ENCODE measurements around the gene GPAM. TPM values are rescaled to one million over a fixed set of nuclear protein-coding genes. Genes with fewer than 3 reads are reported as not detected.
"Not testable (repeated sequence)": the region's sequence is repeated elsewhere in the genome, so short reads cannot be mapped to it uniquely, and the experiment has no call there.

Gene GPAM
- total RNA-seq, 2 donors from 2014 or later: 9.8 to 10.4 TPM

DNA sequence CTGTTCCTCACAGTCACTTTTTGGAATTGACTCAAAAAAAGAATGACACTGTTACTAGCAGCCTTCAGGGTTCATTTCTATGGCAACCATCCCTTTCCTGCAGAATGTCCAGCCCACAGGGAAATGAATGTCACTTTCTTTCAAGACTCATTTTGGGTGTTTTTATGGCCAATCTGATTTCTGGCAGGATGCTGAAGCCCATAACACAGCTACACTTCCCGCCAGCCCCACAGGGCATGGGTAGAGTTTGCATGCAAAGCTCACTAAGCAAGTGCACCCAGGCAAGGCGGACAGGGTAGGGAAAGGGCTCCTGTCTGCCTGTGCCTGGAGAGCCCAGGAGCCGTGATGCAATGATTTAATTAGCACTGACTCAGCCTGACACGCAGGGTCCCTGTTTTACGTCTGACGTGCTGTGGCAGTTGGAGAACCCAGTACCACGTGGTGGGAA, 26.1 kb upstream of the GPAM start:
- no peak for ATAC-seq
- Mint-ChIP-seq H3K9me3 (no peaks in the 10 kb centered on the region), H3K4me3 (no peak overlapping the region), H3K27me3 (peaks cover 10 to 23% of the 10 kb centered on the region in 2 donors), H3K27ac (no peak overlapping the region), H3K4me1 (ENCODE audit: low read depth in 2 of 2) (no peaks in the 10 kb centered on the region), H3K36me3 (no peaks in the 10 kb centered on the region)
- no peak for DNase-seq (ENCODE audit: low spot score)

DNA sequence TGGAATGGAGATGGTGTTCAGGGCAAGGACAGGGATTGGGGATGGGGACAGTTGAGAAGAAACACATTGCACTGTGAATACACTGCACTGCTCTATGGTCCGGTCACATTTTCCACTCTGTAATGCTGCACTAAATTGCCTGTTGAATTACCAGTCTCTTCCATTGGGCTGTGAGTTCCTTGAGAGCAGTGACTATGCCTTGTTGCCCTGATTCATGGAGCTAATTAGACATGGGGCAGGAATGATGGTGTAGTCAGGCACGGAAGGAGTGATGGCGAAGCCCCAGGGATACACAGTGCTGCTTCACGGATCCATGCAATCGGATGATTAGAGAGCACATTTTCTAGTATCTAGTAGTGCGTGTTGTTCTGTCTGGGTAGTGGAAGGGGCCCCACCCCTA, 25.4 kb upstream of the GPAM start:
- Mint-ChIP-seq H3K36me3 (no peaks in the 10 kb centered on the region), H3K4me3 (no peak overlapping the region), H3K27me3 (peaks cover 7 to 24% of the 10 kb centered on the region in 2 donors), H3K27ac (no peak overlapping the region), H3K4me1 (ENCODE audit: low read depth in 2 of 2) (no peaks in the 10 kb centered on the region), H3K9me3 (no peaks in the 10 kb centered on the region)
- DNase-seq (ENCODE audit: low spot score) (no peak), ATAC-seq (peak in 1 of 2 donors; percentile 41)

DNA sequence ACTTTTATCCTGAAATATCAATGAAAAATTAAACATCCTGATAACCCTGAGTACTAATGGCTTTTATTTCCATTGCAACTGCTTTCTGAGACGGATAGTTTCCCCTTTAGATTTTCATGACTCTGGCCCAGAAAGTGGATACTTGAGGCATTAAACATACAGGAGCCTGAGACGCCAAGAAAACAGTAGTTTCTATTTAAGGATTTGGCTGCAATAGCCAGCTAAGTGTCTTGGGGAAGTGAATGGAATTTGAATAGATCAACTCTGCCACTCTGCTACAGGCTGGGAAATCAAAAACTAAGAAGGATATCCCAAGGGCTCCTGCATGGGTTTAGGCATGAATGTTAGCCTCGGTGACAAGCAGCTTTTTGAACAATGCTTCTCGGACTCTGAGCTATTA, 24.7 kb upstream of the GPAM start:
- DNase-seq (ENCODE audit: low spot score) (no peak), ATAC-seq (no peak)
- Mint-ChIP-seq H3K27ac (no peak overlapping the region), H3K9me3 (no peaks in the 10 kb centered on the region), H3K36me3 (no peaks in the 10 kb centered on the region), H3K27me3 (peaks cover 3 to 24% of the 10 kb centered on the region in 2 donors), H3K4me3 (no peak overlapping the region), H3K4me1 (ENCODE audit: low read depth in 2 of 2) (no peaks in the 10 kb centered on the region)

DNA sequence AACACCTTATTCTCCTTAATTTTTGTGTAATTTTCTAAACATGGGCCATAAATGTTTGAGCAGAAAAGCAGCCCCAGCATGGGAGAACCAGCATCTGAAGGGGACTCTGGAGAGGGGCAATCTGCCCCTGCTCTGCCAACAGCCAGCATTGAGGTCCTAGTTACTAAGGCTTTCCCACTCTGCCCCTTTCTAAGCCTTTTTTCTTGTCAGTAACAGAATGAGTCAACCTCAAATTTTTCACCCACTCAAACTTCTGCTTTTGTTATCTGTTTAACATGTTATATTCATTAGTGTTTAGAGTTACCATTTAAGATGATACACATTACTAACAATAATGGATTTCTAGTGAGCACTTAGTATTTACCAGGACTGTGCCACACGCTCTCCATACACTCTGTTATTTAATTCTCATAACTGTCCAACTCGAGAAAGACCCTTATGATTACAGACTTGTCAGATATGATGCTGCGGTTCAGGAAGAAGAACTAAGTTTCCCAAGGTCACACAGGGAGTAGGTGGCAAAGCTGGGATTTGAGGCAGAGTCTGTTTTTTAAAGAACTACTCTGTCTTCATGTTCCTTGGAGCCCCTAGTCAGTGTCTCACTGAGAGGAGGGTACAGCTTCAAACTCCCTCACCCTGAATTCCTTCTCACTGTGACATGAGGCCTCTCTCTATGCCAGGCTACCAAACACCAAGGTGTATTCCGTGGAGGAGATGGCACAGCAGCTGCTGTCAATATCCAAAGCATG, 19.9 kb upstream of the GPAM start:
- H3K36me3 Mint-ChIP-seq: no peaks in the 10 kb centered on the region
- peaks cover 19 to 44% of the 10 kb centered on the region in 2 donors for H3K27me3 Mint-ChIP-seq
- ATAC-seq (no peak), DNase-seq (ENCODE audit: low spot score) (no peak)
- no peaks in the 10 kb centered on the region for H3K9me3 Mint-ChIP-seq
- no peak overlapping the region for H3K4me3 Mint-ChIP-seq
- H3K4me1 Mint-ChIP-seq (ENCODE audit: low read depth in 2 of 2): no peaks in the 10 kb centered on the region
- no peak overlapping the region for H3K27ac Mint-ChIP-seq

DNA sequence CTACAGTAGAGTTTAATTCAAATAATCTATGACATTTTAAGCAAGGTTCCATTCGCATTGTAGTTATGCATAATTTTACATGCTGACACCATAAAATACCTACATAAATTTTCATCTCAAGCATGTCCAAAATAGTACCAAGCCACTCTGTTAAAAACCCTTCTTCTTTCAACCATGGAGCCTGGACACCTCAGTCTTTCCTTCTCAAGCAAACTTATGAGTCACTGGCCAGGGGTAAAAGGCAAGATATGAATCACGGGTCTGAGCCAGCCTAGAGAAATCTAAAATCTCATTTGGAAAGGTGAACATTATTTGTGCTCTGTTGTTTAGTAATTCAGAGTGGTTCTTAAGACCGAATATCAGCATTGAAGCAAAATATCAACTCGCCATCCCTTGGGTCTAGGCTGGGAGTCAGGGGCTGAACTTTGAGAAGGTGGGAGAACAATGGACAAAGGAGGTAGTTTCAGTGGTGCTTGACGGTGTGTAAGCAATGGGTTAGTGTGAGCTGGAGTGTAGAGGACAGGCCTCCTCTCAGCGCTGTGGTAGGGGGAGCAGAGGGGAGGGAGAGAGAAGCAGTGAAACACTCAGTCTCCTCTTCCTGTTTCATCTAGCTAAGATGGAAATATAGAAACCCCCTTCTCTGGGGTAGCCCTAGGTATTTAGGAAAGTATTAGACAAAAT, 19.1 kb upstream of the GPAM start:
- DNase-seq (ENCODE audit: low spot score) (no peak), ATAC-seq (no peak)
- H3K27ac Mint-ChIP-seq: no peak overlapping the region
- H3K4me3 Mint-ChIP-seq: no peak overlapping the region
- H3K9me3 Mint-ChIP-seq: no peaks in the 10 kb centered on the region
- H3K4me1 Mint-ChIP-seq (ENCODE audit: low read depth in 2 of 2): no peaks in the 10 kb centered on the region
- H3K27me3 Mint-ChIP-seq: peaks cover 19 to 44% of the 10 kb centered on the region in 2 donors
- no peaks in the 10 kb centered on the region for H3K36me3 Mint-ChIP-seq

DNA sequence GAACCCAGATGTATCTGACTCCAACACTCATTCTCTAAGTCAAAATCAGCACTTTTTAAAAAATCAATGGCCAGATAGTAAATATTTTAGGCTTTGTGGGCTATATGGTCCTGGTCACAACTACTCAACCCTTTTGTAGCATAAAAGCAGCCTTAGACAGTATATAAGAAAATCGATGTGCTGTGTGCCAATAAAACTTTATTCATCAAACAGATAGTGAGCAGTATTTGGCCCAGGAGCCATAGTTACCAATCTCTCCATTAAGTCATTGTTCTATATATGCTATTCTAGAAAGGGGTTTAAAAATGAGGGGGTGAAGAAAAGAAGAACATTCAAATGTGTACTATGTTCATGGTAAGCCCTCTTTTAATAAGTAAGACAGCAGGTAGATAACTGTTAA, 18.5 kb upstream of the GPAM start:
- H3K9me3 Mint-ChIP-seq: no peaks in the 10 kb centered on the region
- no peak overlapping the region for H3K27ac Mint-ChIP-seq
- no peak for ATAC-seq
- no peaks in the 10 kb centered on the region for H3K36me3 Mint-ChIP-seq
- H3K27me3 Mint-ChIP-seq: peaks cover 19 to 44% of the 10 kb centered on the region in 2 donors
- no peak overlapping the region for H3K4me3 Mint-ChIP-seq
- no peak for DNase-seq (ENCODE audit: low spot score)
- H3K4me1 Mint-ChIP-seq (ENCODE audit: low read depth in 2 of 2): no peaks in the 10 kb centered on the region

DNA sequence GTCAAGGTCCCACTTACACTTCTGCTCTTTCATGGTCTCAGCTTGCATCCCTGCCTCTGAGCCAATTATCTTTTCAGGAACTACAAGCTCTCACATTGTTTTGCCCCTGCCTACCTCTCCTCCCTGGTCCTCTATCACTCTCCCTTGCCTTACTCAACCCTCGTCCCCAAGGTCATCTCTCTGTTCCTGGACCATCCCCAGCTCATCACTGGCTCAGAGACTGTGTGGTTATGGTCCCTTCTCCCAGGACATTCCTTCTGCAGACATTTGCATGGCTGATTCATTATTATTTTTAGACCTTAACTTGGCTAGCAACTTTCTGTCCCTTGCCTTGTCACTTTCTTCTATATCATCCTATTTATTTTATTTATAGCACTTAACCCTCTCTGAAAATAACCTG, 17.8 kb upstream of the GPAM start:
- H3K9me3 Mint-ChIP-seq: no peaks in the 10 kb centered on the region
- no peaks in the 10 kb centered on the region for H3K4me1 Mint-ChIP-seq (ENCODE audit: low read depth in 2 of 2)
- no peak overlapping the region for H3K4me3 Mint-ChIP-seq
- no peak overlapping the region for H3K27ac Mint-ChIP-seq
- DNase-seq (ENCODE audit: low spot score) (no peak), ATAC-seq (no peak)
- H3K27me3 Mint-ChIP-seq: peaks cover 19 to 44% of the 10 kb centered on the region in 2 donors
- no peaks in the 10 kb centered on the region for H3K36me3 Mint-ChIP-seq

DNA sequence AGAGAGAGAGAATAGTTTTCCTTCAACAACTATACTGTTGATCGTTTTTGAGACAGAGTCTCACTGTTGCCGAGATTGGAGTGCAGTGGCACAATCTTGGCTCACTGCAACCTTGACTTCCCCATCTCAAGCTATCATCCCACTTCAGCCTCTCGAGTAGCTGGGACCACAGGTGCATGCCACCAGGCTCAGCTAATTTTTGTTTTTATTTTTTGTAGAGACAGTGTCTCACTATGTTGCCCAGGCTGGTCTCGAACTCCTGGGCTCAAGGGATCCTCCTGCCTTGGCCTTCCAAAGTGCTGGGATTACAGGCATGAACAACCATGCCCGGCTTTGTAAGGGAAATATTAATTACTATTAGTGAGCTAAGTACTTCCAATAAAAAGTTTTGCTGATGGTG, 16.7 kb upstream of the GPAM start:
- not testable (repeated sequence) for H3K9me3 Mint-ChIP-seq; H3K4me3 Mint-ChIP-seq; H3K27ac Mint-ChIP-seq; H3K36me3 Mint-ChIP-seq; DNase-seq (ENCODE audit: low spot score); ATAC-seq; H3K4me1 Mint-ChIP-seq (ENCODE audit: low read depth in 2 of 2)
- H3K27me3 Mint-ChIP-seq: peaks cover 24 to 50% of the 10 kb centered on the region in 2 donors

DNA sequence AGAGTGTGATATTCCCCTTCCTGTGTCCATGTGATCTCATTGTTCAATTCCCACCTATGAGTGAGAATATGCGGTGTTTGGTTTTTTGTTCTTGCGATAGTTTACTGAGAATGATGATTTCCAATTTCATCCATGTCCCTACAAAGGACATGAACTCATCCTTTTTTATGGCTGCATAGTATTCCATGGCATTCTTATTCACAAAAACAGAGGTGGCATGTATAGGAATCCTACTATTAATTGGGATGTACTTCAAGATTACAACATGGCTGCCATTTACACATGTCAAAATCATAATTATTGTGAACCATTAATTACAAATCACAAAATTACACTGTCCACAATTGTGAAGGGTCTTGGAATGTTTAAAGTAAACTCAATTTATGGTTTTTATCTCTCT, 14.1 kb upstream of the GPAM start:
- not testable (repeated sequence) for H3K4me1 Mint-ChIP-seq (ENCODE audit: low read depth in 2 of 2); H3K4me3 Mint-ChIP-seq; DNase-seq (ENCODE audit: low spot score); H3K9me3 Mint-ChIP-seq; H3K36me3 Mint-ChIP-seq; H3K27ac Mint-ChIP-seq; ATAC-seq
- H3K27me3 Mint-ChIP-seq: peaks cover 35 to 47% of the 10 kb centered on the region in 2 donors

DNA sequence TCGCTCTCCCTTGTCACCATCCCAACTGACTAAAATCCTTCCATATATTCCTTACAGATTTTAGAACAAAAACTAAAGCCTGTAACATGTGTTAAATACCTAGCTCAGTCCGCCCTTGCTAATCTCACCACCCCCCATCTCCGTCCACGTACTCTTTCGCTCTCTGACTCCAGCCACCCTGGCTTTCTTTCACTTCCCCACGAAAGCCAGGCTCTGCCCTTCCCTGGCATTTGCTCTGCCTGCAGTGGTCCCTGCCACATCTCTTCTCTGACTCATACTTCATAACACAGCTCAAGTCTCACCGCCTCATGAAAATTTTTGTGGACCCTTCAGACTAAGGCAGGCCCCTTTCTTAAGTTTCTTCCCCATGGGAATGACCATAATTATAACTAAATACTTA, 11.7 kb upstream of the GPAM start:
- no peak overlapping the region for H3K4me3 Mint-ChIP-seq
- H3K36me3 Mint-ChIP-seq: no peaks in the 10 kb centered on the region
- ATAC-seq (no peak), DNase-seq (ENCODE audit: low spot score) (no peak)
- H3K9me3 Mint-ChIP-seq: no peaks in the 10 kb centered on the region
- no peaks in the 10 kb centered on the region for H3K4me1 Mint-ChIP-seq (ENCODE audit: low read depth in 2 of 2)
- peaks cover 27 to 41% of the 10 kb centered on the region in 2 donors for H3K27me3 Mint-ChIP-seq
- H3K27ac Mint-ChIP-seq: no peak overlapping the region

DNA sequence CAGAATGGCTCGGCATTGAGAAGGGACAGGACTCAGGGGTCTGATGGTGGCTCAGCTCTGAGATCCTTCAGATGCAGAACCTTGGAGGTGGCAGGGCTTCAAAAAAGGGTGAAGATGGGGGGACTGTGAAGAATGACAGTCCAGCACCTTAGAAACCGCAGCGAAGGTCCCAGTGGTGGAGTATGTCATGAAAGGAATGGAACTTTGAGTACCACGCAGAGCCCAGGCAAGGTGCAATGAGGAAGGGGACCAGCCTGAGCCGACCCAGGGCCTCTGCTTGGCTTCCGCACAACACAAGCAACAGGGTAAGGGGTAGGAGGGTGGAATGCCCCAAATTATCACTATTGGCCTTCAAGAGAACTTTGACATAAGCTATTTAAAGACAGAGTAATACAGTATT, 8.2 kb upstream of the GPAM start:
- no peak overlapping the region for H3K27ac Mint-ChIP-seq
- H3K9me3 Mint-ChIP-seq: no peaks in the 10 kb centered on the region
- H3K4me1 Mint-ChIP-seq (ENCODE audit: low read depth in 2 of 2): no peaks in the 10 kb centered on the region
- no peak overlapping the region for H3K4me3 Mint-ChIP-seq
- peak in 1 of 2 donors; percentile 17 for ATAC-seq
- no peak for DNase-seq (ENCODE audit: low spot score)
- H3K27me3 Mint-ChIP-seq: peaks cover 35 to 51% of the 10 kb centered on the region in 2 donors
- H3K36me3 Mint-ChIP-seq: no peaks in the 10 kb centered on the region

DNA sequence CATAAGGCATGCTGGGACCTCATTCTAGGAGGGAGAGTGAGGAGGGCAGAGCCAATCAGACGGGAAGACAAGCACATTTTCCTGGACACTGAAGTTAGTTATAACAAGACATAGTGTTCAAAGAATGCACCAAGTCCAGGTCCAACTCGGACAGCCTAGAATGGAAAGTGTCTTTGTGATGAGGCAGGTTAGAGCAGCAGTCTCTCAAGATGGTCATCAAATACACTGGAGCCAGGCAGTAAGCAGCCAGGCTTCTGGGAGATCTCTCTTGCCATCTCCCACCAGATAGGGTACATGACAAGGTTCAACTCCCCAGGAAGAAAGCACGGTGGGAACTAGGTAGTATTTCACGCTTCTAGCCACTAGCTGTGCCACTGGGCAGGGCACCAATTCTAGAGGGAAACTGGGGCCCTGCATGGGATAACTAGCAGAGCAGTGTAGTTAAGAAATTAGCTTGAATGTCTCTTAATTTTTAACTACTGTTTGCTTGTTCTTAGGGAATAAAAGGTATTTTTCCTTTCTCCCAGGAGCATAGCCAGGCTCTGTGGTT, 7.6 kb upstream of the GPAM start:
- Mint-ChIP-seq H3K36me3 (no peaks in the 10 kb centered on the region), H3K27ac (no peak overlapping the region), H3K27me3 (peaks cover 38 to 53% of the 10 kb centered on the region in 2 donors), H3K4me3 (no peak overlapping the region), H3K9me3 (no peaks in the 10 kb centered on the region), H3K4me1 (ENCODE audit: low read depth in 2 of 2) (no peaks in the 10 kb centered on the region)
- ATAC-seq (no peak), DNase-seq (ENCODE audit: low spot score) (no peak)

DNA sequence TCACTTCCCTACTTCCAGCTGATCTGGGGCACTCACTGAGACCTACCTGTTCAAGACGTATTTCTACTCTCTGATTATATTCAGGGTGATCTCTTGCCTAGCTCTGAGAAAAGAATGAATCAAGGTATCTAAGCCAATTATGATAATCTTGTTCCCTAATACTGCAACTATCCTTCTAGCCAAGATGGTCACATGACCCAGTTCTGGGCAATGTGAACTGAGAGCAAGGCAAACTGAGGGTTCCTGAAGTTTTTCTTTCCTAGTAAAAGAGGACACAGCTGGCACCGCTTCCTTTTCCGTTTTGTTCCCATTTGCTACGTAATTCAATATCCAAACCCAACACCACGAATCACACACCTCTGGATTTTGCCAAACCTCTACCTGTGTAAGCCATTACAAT, 5.9 kb upstream of the GPAM start:
- H3K27me3 Mint-ChIP-seq: peaks cover 32 to 45% of the 10 kb centered on the region in 2 donors
- peaks cover 10% of the 10 kb centered on the region for H3K36me3 Mint-ChIP-seq
- DNase-seq (ENCODE audit: low spot score) (no peak), ATAC-seq (no peak)
- no peaks in the 10 kb centered on the region for H3K9me3 Mint-ChIP-seq
- H3K27ac Mint-ChIP-seq: no peak overlapping the region
- no peak overlapping the region for H3K4me3 Mint-ChIP-seq
- peaks cover 9% of the 10 kb centered on the region in 2 donors for H3K4me1 Mint-ChIP-seq (ENCODE audit: low read depth in 2 of 2)

DNA sequence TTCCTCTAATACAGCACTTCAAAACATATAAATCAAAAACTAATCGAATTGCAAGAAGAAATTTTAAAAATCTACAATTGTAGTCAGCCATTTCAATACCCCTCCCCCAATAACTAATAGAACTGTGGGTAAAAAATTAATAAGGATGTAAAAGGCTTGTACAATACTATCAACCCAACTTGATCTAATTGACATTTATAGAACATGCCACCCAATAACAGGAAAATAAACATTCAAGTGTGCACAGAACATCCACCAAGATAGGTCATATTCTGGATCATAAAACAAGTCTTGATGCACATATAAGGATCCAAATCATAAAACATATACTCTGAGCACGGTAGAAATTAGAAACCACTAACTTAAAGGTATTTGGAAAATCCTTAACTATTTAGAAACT, 4.0 kb upstream of the GPAM start:
- ATAC-seq (no peak), DNase-seq (ENCODE audit: low spot score) (no peak)
- H3K27me3 Mint-ChIP-seq: peaks cover 26 to 34% of the 10 kb centered on the region in 2 donors
- H3K27ac Mint-ChIP-seq: no peak overlapping the region
- H3K36me3 Mint-ChIP-seq: peaks cover 11% of the 10 kb centered on the region
- peaks cover 23 to 26% of the 10 kb centered on the region in 2 donors for H3K4me1 Mint-ChIP-seq (ENCODE audit: low read depth in 2 of 2)
- H3K4me3 Mint-ChIP-seq: no peak overlapping the region
- H3K9me3 Mint-ChIP-seq: no peaks in the 10 kb centered on the region

All from natural killer cell treated with Interleukin-12 subunit alpha and Interleukin-12 subunit beta and Interleukin-15 and Interleukin-18, amount 100 ng/mL, for 72 hours (primary cell).